ENCODE measurements around the gene CORO2B. TPM values are rescaled to one million over a fixed set of nuclear protein-coding genes. Genes with fewer than 3 reads are reported as not detected.
"Not testable (repeated sequence)": the region's sequence is repeated elsewhere in the genome, so short reads cannot be mapped to it uniquely, and the experiment has no call there.

CORO2B gene
- polyA plus RNA-seq, 1 donor, result 5.4 TPM

- H3K4me1 ChIP-seq (ENCODE audit: control insufficient read depth, insufficient read depth, low read length), result no peaks in the 10 kb centered on the region
- H3K36me3 ChIP-seq (ENCODE audit: control insufficient read depth, insufficient read depth, low read length), result no peaks in the 10 kb centered on the region
- DNase-seq, result no peak
- H3K27ac ChIP-seq (ENCODE audit: low read length), result no peak overlapping the region
- no CpG with 5 or more reads among the region's 7 CpGs for WGBS (ENCODE audit: insufficient coverage, low lambda C conversion rate)
- H3K9me3 ChIP-seq (ENCODE audit: control insufficient read depth, low read depth, low read length), result no peaks in the 10 kb centered on the region
- no peak overlapping the region for H3K4me3 ChIP-seq (ENCODE audit: low read length)
- no peaks in the 10 kb centered on the region for H3K27me3 ChIP-seq (ENCODE audit: control insufficient read depth, insufficient read depth, low read length)
These were observed 61.3 kb downstream of the CORO2B start for GRCh38 chr15:68639926-68640600.

- no peaks in the 10 kb centered on the region for H3K36me3 ChIP-seq (ENCODE audit: control insufficient read depth, insufficient read depth, low read length)
- no peaks in the 10 kb centered on the region for H3K9me3 ChIP-seq (ENCODE audit: control insufficient read depth, low read depth, low read length)
- H3K27me3 ChIP-seq (ENCODE audit: control insufficient read depth, insufficient read depth, low read length), result no peaks in the 10 kb centered on the region
- DNase-seq, result no peak
- H3K4me1 ChIP-seq (ENCODE audit: control insufficient read depth, insufficient read depth, low read length), result no peaks in the 10 kb centered on the region
- no peak overlapping the region for H3K4me3 ChIP-seq (ENCODE audit: low read length)
- H3K27ac ChIP-seq (ENCODE audit: low read length), result no peak overlapping the region
- WGBS (ENCODE audit: insufficient coverage, low lambda C conversion rate), result no CpG with 5 or more reads among the region's 8 CpGs
These were observed 62.1 kb downstream of the CORO2B start for GRCh38 chr15:68640791-68641331.

GRCh38 chr15:68641376-68641775 is 62.6 kb downstream of the CORO2B start:
- no CpG with 5 or more reads among the region's 7 CpGs for WGBS (ENCODE audit: insufficient coverage, low lambda C conversion rate)
- Histone ChIP-seq H3K36me3 (ENCODE audit: control insufficient read depth, insufficient read depth, low read length) (no peaks in the 10 kb centered on the region), H3K27me3 (ENCODE audit: control insufficient read depth, insufficient read depth, low read length) (no peaks in the 10 kb centered on the region), H3K27ac (ENCODE audit: low read length) (no peak overlapping the region), H3K4me3 (ENCODE audit: low read length) (no peak overlapping the region), H3K9me3 (ENCODE audit: control insufficient read depth, low read depth, low read length) (no peaks in the 10 kb centered on the region), H3K4me1 (ENCODE audit: control insufficient read depth, insufficient read depth, low read length) (no peaks in the 10 kb centered on the region)
- DNase-seq, result no peak

GRCh38 chr15:68642491-68642845 is 63.7 kb downstream of the CORO2B start:
- WGBS (ENCODE audit: insufficient coverage, low lambda C conversion rate), result no CpG with 5 or more reads among the region's 5 CpGs
- Histone ChIP-seq H3K4me3 (ENCODE audit: low read length) (no peak overlapping the region), H3K4me1 (ENCODE audit: control insufficient read depth, insufficient read depth, low read length) (no peaks in the 10 kb centered on the region), H3K36me3 (ENCODE audit: control insufficient read depth, insufficient read depth, low read length) (no peaks in the 10 kb centered on the region), H3K27me3 (ENCODE audit: control insufficient read depth, insufficient read depth, low read length) (no peaks in the 10 kb centered on the region), H3K9me3 (ENCODE audit: control insufficient read depth, low read depth, low read length) (no peaks in the 10 kb centered on the region), H3K27ac (ENCODE audit: low read length) (no peak overlapping the region)
- DNase-seq, result no peak

GRCh38 chr15:68643216-68643830 is 64.5 kb downstream of the CORO2B start:
- Histone ChIP-seq H3K4me1 (ENCODE audit: control insufficient read depth, insufficient read depth, low read length) (no peaks in the 10 kb centered on the region), H3K27ac (ENCODE audit: low read length) (no peak overlapping the region), H3K4me3 (ENCODE audit: low read length) (no peak overlapping the region), H3K36me3 (ENCODE audit: control insufficient read depth, insufficient read depth, low read length) (no peaks in the 10 kb centered on the region), H3K9me3 (ENCODE audit: control insufficient read depth, low read depth, low read length) (no peaks in the 10 kb centered on the region), H3K27me3 (ENCODE audit: control insufficient read depth, insufficient read depth, low read length) (no peaks in the 10 kb centered on the region)
- no peak for DNase-seq
- WGBS (ENCODE audit: insufficient coverage, low lambda C conversion rate), result no CpG with 5 or more reads among the region's 5 CpGs

- no CpG with 5 or more reads among the region's 8 CpGs for WGBS (ENCODE audit: insufficient coverage, low lambda C conversion rate)
- Histone ChIP-seq H3K27me3 (ENCODE audit: control insufficient read depth, insufficient read depth, low read length) (no peaks in the 10 kb centered on the region), H3K9me3 (ENCODE audit: control insufficient read depth, low read depth, low read length) (no peaks in the 10 kb centered on the region), H3K4me1 (ENCODE audit: control insufficient read depth, insufficient read depth, low read length) (no peaks in the 10 kb centered on the region), H3K27ac (ENCODE audit: low read length) (no peak overlapping the region), H3K36me3 (ENCODE audit: control insufficient read depth, insufficient read depth, low read length) (no peaks in the 10 kb centered on the region), H3K4me3 (ENCODE audit: low read length) (no peak overlapping the region)
- DNase-seq, result no peak
These were observed 65.5 kb downstream of the CORO2B start for GRCh38 chr15:68644083-68644904.

- DNase-seq, result no peak
- H3K27me3 ChIP-seq (ENCODE audit: control insufficient read depth, insufficient read depth, low read length), result no peaks in the 10 kb centered on the region
- no CpG with 5 or more reads among the region's 17 CpGs for WGBS (ENCODE audit: insufficient coverage, low lambda C conversion rate)
- no peak overlapping the region for H3K4me3 ChIP-seq (ENCODE audit: low read length)
- no peak overlapping the region for H3K27ac ChIP-seq (ENCODE audit: low read length)
- no peaks in the 10 kb centered on the region for H3K4me1 ChIP-seq (ENCODE audit: control insufficient read depth, insufficient read depth, low read length)
- H3K9me3 ChIP-seq (ENCODE audit: control insufficient read depth, low read depth, low read length), result no peaks in the 10 kb centered on the region
- no peaks in the 10 kb centered on the region for H3K36me3 ChIP-seq (ENCODE audit: control insufficient read depth, insufficient read depth, low read length)
These were observed 66.2 kb downstream of the CORO2B start for GRCh38 chr15:68644996-68645395.

GRCh38 chr15:68646156-68646555 is 67.4 kb downstream of the CORO2B start:
- Histone ChIP-seq H3K27ac (ENCODE audit: low read length) (no peak overlapping the region), H3K9me3 (ENCODE audit: control insufficient read depth, low read depth, low read length) (no peaks in the 10 kb centered on the region), H3K4me1 (ENCODE audit: control insufficient read depth, insufficient read depth, low read length) (no peaks in the 10 kb centered on the region), H3K36me3 (ENCODE audit: control insufficient read depth, insufficient read depth, low read length) (no peaks in the 10 kb centered on the region), H3K4me3 (ENCODE audit: low read length) (no peak overlapping the region), H3K27me3 (ENCODE audit: control insufficient read depth, insufficient read depth, low read length) (no peaks in the 10 kb centered on the region)
- no CpG with 5 or more reads among the region's 7 CpGs for WGBS (ENCODE audit: insufficient coverage, low lambda C conversion rate)
- DNase-seq, result no peak

- Histone ChIP-seq H3K27me3 (ENCODE audit: control insufficient read depth, insufficient read depth, low read length) (no peaks in the 10 kb centered on the region), H3K4me3 (ENCODE audit: low read length) (no peak overlapping the region), H3K27ac (ENCODE audit: low read length) (no peak overlapping the region), H3K4me1 (ENCODE audit: control insufficient read depth, insufficient read depth, low read length) (no peaks in the 10 kb centered on the region), H3K36me3 (ENCODE audit: control insufficient read depth, insufficient read depth, low read length) (no peaks in the 10 kb centered on the region), H3K9me3 (ENCODE audit: control insufficient read depth, low read depth, low read length) (no peaks in the 10 kb centered on the region)
- no CpG with 5 or more reads among the region's 5 CpGs for WGBS (ENCODE audit: insufficient coverage, low lambda C conversion rate)
- DNase-seq, result no peak
These were observed 67.9 kb downstream of the CORO2B start for GRCh38 chr15:68646696-68647095.

GRCh38 chr15:68647361-68647760 is 68.6 kb downstream of the CORO2B start:
- H3K36me3 ChIP-seq (ENCODE audit: control insufficient read depth, insufficient read depth, low read length); H3K4me3 ChIP-seq (ENCODE audit: low read length); H3K9me3 ChIP-seq (ENCODE audit: control insufficient read depth, low read depth, low read length); H3K4me1 ChIP-seq (ENCODE audit: control insufficient read depth, insufficient read depth, low read length); DNase-seq; H3K27ac ChIP-seq (ENCODE audit: low read length); H3K27me3 ChIP-seq (ENCODE audit: control insufficient read depth, insufficient read depth, low read length): not testable (repeated sequence)
- 100% methylated on average over 1 of the region's 13 CpGs for WGBS (ENCODE audit: insufficient coverage, low lambda C conversion rate)

Measured in large intestine (tissue), 3 donors.